ENCODE data around the gene RIT2.

GRCh38 chr18:43092539-43092938 is 22.9 kb downstream of the RIT2 start:
- TF ChIP-seq TCF12 (IDR thresholded peaks at IDR 0.05) (no peak), EP300 (IDR thresholded peaks at IDR 0.05; ENCODE audit: borderline replicate concordance in 1 of 2, low read depth in 1 of 2, low read length in 1 of 2) (no peak), CTCF (IDR thresholded peaks at IDR 0.05) (no peak), SIN3A (IDR thresholded peaks at IDR 0.05; ENCODE audit: borderline replicate concordance, low read depth, low read length) (no peak), USF1 (IDR thresholded peaks at IDR 0.05; ENCODE audit: borderline replicate concordance, low read depth) (no peak), USF2 (IDR thresholded peaks at IDR 0.05; ENCODE audit: borderline replicate concordance, low read depth, low read length) (no peak), PBX3 (IDR thresholded peaks at IDR 0.05) (no peak), FOSL2 (IDR thresholded peaks at IDR 0.05; ENCODE audit: borderline replicate concordance, low read depth) (no peak), TAF1 (IDR thresholded peaks at IDR 0.05; ENCODE audit: borderline replicate concordance, low read depth, low read length) (no peak), POLR2AphosphoS5 (IDR thresholded peaks at IDR 0.05; ENCODE audit: low read depth, low read length) (no peak), FOXJ3 (CRISPR knock-in tag; IDR thresholded peaks at IDR 0.05) (no peak)
